Fibroblast of lung (primary cell): Measurements from ENCODE around the gene PDXK. TPM values are rescaled to one million over a fixed set of nuclear protein-coding genes. Genes with fewer than 3 reads are reported as not detected.

ENCODE experiments used
- DNase-seq, 2 donors: peaks; one replicate each; pipeline versions ENCODE4 v3.0.0 to v3.0.0-alpha.2; 2010; ENCODE audit warnings: low read depth in 2 of 2
- H2AFZ ChIP-seq: 2 replicates; pipeline ENCODE4 v1.5.1; 2012; ENCODE audit warnings: low read length, control low read depth, inconsistent platforms
- H3K27ac ChIP-seq: 2 replicates; pipeline ENCODE4 v1.5.1; 2011; ENCODE audit warnings: low read length, control low read depth; ENCODE audit not compliant: insufficient read depth
- H3K27me3 ChIP-seq: 2 replicates; pipeline ENCODE4 v1.5.1; 2011; ENCODE audit warnings: mild to moderate bottlenecking, low read length; ENCODE audit not compliant: control insufficient read depth, insufficient read depth
- H3K36me3 ChIP-seq: 2 replicates; pipeline ENCODE4 v1.5.1; 2011; ENCODE audit warnings: low read length; ENCODE audit not compliant: control insufficient read depth, insufficient read depth
- H3K4me1 ChIP-seq: 2 replicates; pipeline ENCODE4 v1.5.1; 2011; ENCODE audit warnings: low read length; ENCODE audit not compliant: control insufficient read depth, insufficient read depth; ENCODE audit errors: extremely low read depth
- H3K4me2 ChIP-seq: 2 replicates; pipeline ENCODE4 v1.5.1; 2011; ENCODE audit warnings: low read length, control low read depth; ENCODE audit not compliant: insufficient read depth; ENCODE audit errors: extremely low read depth
- H3K4me3 ChIP-seq, 4 experiments: fragments of 200-600 bp in 1 of 4; sonication (generic) in 1 of 4; replicated peaks in 1 of 4; 2 replicates each; pipeline ENCODE4 v1.5.1; 2011 to 2016; ENCODE audit warnings: low read length in 4 of 4, low read depth in 3 of 4, mild to moderate bottlenecking in 3 of 4, control low read depth in 2 of 4, inconsistent platforms in 1 of 4, mixed read lengths in 1 of 4; ENCODE audit not compliant: insufficient read depth in 1 of 4; ENCODE audit errors: control extremely low read depth in 1 of 4
- H3K79me2 ChIP-seq: 2 replicates; pipeline ENCODE4 v1.5.1; 2012; ENCODE audit warnings: mild to moderate bottlenecking, low read length, inconsistent platforms; ENCODE audit not compliant: control insufficient read depth, insufficient read depth
- H3K9ac ChIP-seq: 2 replicates; pipeline ENCODE4 v1.5.1; 2011; ENCODE audit warnings: mild to moderate bottlenecking, low read length, control low read depth; ENCODE audit not compliant: insufficient read depth
- H3K9me3 ChIP-seq: 2 replicates; pipeline ENCODE4 v1.5.1; 2012; ENCODE audit warnings: low read depth, low read length; ENCODE audit not compliant: control insufficient read depth, insufficient read depth
- H4K20me1 ChIP-seq: 2 replicates; pipeline ENCODE4 v1.5.1; 2011; ENCODE audit warnings: low read length; ENCODE audit not compliant: control insufficient read depth, insufficient read depth; ENCODE audit errors: extremely low read depth
- EZH2 ChIP-seq: IDR thresholded peaks from 2 replicates; pipeline ENCODE4 v1.5.1; 2012; ENCODE audit warnings: low read length, control low read depth, mild to moderate bottlenecking; ENCODE audit errors: missing control alignments
- polyA plus RNA-seq, 2 donors: library from polyadenylated mRNA; depleted of rRNA in 1 of 2; stranded (reverse) in 1 of 2; unstranded in 1 of 2; fragments of >200 nt; gene quantifications; 2 replicates each; pipeline ENCODE4 v1.2.1, GENCODE V29; 2011 to 2012; ENCODE audit warnings: missing spikeins in 1 of 2
- total RNA-seq: library from RNA; depleted of rRNA; stranded (reverse); fragments of >200 nt; gene quantifications from 2 replicates; pipeline ENCODE4 v1.2.1, GENCODE V29; 2014
- TF ChIP-seq, protein P1 (sequence below), 2 donors: IDR thresholded peaks in 1 of 2; conservative IDR thresholded peaks in 1 of 2; 1 replicate in 1 of 2; 2 replicates in 1 of 2; pipeline ENCODE4 v1.5.1; 2011 to 2012; ENCODE audit warnings: low read length in 2 of 2, control low read depth in 1 of 2, inconsistent platforms in 1 of 2, low read depth in 1 of 2, mild to moderate bottlenecking in 1 of 2

The PDXK gene
- total and polyA plus RNA-seq, 2 donors (not counting 1 experiment from before 2014, with no cell fraction given) = 47.4 to 146 TPM

DNA sequence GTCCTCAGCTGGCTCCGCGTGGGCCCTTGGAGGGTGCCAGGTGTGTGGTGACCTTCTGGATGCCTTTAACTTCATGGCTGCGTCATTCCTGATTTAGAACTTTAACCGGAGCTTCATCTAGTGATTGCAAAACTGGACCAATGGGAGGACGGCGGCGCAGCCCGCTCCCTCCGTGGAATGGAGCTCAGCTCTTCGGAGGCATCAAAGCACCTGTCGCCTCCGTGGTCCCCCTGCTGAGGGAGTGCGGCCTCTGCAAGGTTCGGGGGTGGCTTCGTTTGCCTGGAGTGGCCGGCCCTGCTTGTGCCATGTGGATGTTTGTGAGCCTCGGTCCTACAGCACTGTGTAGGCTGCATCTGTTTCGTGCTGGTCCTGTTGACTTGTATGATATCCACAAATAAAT, 43.0 kb downstream of the PDXK start:
- H3K9ac ChIP-seq = no peak overlapping the region
- H3K79me2 ChIP-seq = no peaks in the 10 kb centered on the region
- no peaks in the 10 kb centered on the region for H4K20me1 ChIP-seq
- no peaks in the 10 kb centered on the region for H3K27me3 ChIP-seq
- H3K27ac ChIP-seq = no peak overlapping the region
- no peak overlapping the region for H3K4me2 ChIP-seq
- TF ChIP-seq EZH2 = no peak
- TF ChIP-seq, protein P1, sequence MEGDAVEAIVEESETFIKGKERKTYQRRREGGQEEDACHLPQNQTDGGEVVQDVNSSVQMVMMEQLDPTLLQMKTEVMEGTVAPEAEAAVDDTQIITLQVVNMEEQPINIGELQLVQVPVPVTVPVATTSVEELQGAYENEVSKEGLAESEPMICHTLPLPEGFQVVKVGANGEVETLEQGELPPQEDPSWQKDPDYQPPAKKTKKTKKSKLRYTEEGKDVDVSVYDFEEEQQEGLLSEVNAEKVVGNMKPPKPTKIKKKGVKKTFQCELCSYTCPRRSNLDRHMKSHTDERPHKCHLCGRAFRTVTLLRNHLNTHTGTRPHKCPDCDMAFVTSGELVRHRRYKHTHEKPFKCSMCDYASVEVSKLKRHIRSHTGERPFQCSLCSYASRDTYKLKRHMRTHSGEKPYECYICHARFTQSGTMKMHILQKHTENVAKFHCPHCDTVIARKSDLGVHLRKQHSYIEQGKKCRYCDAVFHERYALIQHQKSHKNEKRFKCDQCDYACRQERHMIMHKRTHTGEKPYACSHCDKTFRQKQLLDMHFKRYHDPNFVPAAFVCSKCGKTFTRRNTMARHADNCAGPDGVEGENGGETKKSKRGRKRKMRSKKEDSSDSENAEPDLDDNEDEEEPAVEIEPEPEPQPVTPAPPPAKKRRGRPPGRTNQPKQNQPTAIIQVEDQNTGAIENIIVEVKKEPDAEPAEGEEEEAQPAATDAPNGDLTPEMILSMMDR (conservative IDR thresholded peaks at IDR 0.05 in 1 of 2, IDR thresholded peaks at IDR 0.05 in 1 of 2; ENCODE audit: low read depth in 1 of 2, low read length in 2 of 2) = no peak
- peaks cover 7% of the 10 kb centered on the region for H3K4me1 ChIP-seq
- no peaks in the 10 kb centered on the region for H3K9me3 ChIP-seq
- peaks cover 16% of the 10 kb centered on the region for H3K36me3 ChIP-seq
- no peak overlapping the region for H2AFZ ChIP-seq
- H3K4me3 ChIP-seq = no peak overlapping the region
- DNase-seq = no peak

DNA sequence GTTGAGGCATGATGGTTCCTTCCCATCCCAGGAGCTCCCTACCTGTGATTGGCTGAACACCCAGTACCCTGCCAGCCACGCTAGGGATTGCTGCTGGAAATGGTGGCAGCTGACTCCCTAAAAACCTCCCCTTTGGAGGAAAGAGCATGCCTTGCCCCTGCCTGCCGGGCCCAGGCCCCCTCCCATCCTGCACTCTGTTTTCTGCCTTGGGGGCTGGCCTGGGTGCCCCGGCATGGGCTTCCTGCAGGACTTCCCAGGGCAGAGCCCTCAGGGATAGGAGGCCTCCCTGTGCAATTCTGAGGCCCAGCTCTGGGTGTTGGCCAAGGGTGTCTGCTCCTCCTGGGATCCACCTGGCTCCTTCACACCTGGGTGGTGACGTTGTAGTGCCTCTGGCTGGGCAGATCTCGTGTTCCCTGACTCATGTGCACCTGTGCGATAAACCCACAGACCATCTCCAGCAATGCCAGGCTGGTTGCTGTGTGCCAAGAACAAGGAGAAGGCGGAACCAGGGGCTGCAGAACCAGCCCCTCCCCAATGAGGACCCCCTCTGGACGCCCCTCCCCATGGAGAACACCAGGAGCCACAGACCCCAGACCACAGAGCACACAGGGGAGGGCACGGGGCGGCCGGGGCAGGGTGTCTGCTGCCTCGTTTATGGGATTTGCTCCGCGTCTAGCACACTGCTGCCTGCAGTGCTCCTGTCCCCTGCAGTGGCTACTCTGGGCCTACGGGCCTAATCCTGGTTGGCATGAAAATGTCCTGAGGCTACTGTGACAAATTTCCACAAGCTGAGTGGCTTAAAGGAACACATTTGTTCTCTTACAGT, 43.6 kb downstream of the PDXK start:
- Histone ChIP-seq H3K9me3 (no peaks in the 10 kb centered on the region), H3K9ac (no peak overlapping the region), H3K27me3 (no peaks in the 10 kb centered on the region), H3K27ac (no peak overlapping the region), H3K79me2 (no peaks in the 10 kb centered on the region), H2AFZ (no peak overlapping the region), H3K4me1 (peaks cover 7% of the 10 kb centered on the region), H3K4me2 (no peak overlapping the region), H3K4me3 (no peak overlapping the region), H3K36me3 (peaks cover 16% of the 10 kb centered on the region), H4K20me1 (no peaks in the 10 kb centered on the region)
- TF ChIP-seq, protein P1 (conservative IDR thresholded peaks at IDR 0.05 in 1 of 2, IDR thresholded peaks at IDR 0.05 in 1 of 2; ENCODE audit: low read depth in 1 of 2, low read length in 2 of 2) = no peak
- TF ChIP-seq EZH2 = no peak
- DNase-seq = no peak

DNA sequence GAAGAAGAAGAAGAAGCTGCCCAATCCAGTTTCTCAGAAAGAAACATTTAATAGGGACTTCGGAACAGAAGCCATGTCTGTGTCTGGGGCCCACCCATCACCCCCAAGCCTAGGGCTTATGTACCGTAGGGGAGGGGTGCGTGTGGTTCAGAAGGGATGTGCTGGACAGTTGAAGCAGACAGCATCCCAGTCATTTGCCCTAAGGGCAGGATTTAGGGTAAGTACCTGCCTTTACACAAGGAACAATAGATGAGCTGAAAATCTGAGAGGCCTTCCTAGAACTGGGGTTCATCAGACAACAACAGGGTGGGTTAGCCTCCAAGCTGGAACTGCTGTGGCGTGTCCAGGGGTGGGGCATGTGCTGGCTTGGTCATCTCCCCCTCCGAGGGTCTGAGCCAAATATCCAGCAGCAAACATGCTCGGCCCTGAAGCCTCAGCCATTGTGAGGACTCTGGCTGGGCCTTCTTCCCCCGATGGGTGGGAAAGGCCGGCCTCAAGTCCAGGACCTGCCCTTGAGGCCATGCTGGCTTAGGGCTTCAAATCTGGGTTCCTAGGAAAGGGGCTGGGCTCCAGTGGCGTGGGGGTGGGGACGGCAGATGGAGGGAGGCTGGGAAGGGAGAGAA, 45.1 kb downstream of the PDXK start:
- H3K9ac ChIP-seq = no peak overlapping the region
- no peaks in the 10 kb centered on the region for H3K79me2 ChIP-seq
- no peaks in the 10 kb centered on the region for H3K27me3 ChIP-seq
- no peak for DNase-seq
- TF ChIP-seq, protein P1 (conservative IDR thresholded peaks at IDR 0.05 in 1 of 2, IDR thresholded peaks at IDR 0.05 in 1 of 2; ENCODE audit: low read depth in 1 of 2, low read length in 2 of 2) = no peak
- no peak for TF ChIP-seq EZH2
- no peak overlapping the region for H2AFZ ChIP-seq
- H3K4me2 ChIP-seq = no peak overlapping the region
- no peaks in the 10 kb centered on the region for H3K9me3 ChIP-seq
- H3K4me1 ChIP-seq = peaks cover 9% of the 10 kb centered on the region
- no peaks in the 10 kb centered on the region for H4K20me1 ChIP-seq
- H3K36me3 ChIP-seq = peaks cover 16% of the 10 kb centered on the region
- no peak overlapping the region for H3K4me3 ChIP-seq
- H3K27ac ChIP-seq = no peak overlapping the region
